ENCODE results near the gene DCBLD1. TPM values are rescaled to one million over a fixed set of nuclear protein-coding genes. Genes with fewer than 3 reads are reported as not detected.
"Not testable (repeated sequence)": the region's sequence is repeated elsewhere in the genome, so short reads cannot be mapped to it uniquely, and the experiment has no call there.

DCBLD1 gene
- total RNA-seq = 3.8 and 9.0 TPM in 2 replicates

GRCh38 chr6:117482240-117483003 lies at the start of gene DCBLD1:
Gene DCBLD1, plus strand, starts transcription at chr6:117482674. Its CDS starts 108 bp downstream, at chr6:117482782.
- intact Hi-C loops (cut with micrococcal nuclease) = loop anchor here (1.0 to 10.0 kb wide), 7 partner anchors 18 to 1594 kb away; partner anchors contain the start of genes GOPC, NUS1 and TSPYL4

- intact Hi-C loops (cut with micrococcal nuclease) = no loop called here
Measured at GRCh38 chr6:117440706-117441525, 41.6 kb upstream of the DCBLD1 start.

- intact Hi-C loops (cut with micrococcal nuclease) = no loop called here
Measured at GRCh38 chr6:117441824-117442264, 40.6 kb upstream of the DCBLD1 start.

- intact Hi-C loops (cut with micrococcal nuclease) = not testable (repeated sequence)
Measured at GRCh38 chr6:117442313-117442712, 40.2 kb upstream of the DCBLD1 start.

GRCh38 chr6:117444600-117444999 lies 37.9 kb upstream of the DCBLD1 start:
- intact Hi-C loops (cut with micrococcal nuclease) = no loop called here

GRCh38 chr6:117446861-117447260 lies 35.6 kb upstream of the DCBLD1 start:
- intact Hi-C loops (cut with micrococcal nuclease) = no loop called here

GRCh38 chr6:117448011-117448410 lies 34.5 kb upstream of the DCBLD1 start:
- intact Hi-C loops (cut with micrococcal nuclease) = no loop called here

GRCh38 chr6:117448732-117449485 lies 33.6 kb upstream of the DCBLD1 start:
- intact Hi-C loops (cut with micrococcal nuclease) = loop anchor here (1.0 kb wide), 1 partner anchor 103 kb away; no protein-coding TSS in a partner anchor

- intact Hi-C loops (cut with micrococcal nuclease) = loop anchor here (1.0 to 2.0 kb wide), 6 partner anchors 33 to 229 kb away; partner anchors contain the start of gene DCBLD1
Measured at GRCh38 chr6:117449549-117450439, 32.7 kb upstream of the DCBLD1 start.

GRCh38 chr6:117451671-117452070 lies 30.8 kb upstream of the DCBLD1 start:
- intact Hi-C loops (cut with micrococcal nuclease) = loop anchor here (2.0 kb wide), 2 partner anchors 97 to 227 kb away; no protein-coding TSS in a partner anchor

GRCh38 chr6:117456250-117456649 lies 26.2 kb upstream of the DCBLD1 start:
- intact Hi-C loops (cut with micrococcal nuclease) = no loop called here

- intact Hi-C loops (cut with micrococcal nuclease) = no loop called here
Measured at GRCh38 chr6:117456998-117457397, 25.5 kb upstream of the DCBLD1 start.

GRCh38 chr6:117459204-117459944 lies 23.1 kb upstream of the DCBLD1 start:
- intact Hi-C loops (cut with micrococcal nuclease) = no loop called here

GRCh38 chr6:117463762-117464665 lies 18.5 kb upstream of the DCBLD1 start:
- intact Hi-C loops (cut with micrococcal nuclease) = loop anchor here (1.0 kb wide), 2 partner anchors 11 to 19 kb away; no protein-coding TSS in a partner anchor

GRCh38 chr6:117464700-117465099 lies 17.8 kb upstream of the DCBLD1 start:
- intact Hi-C loops (cut with micrococcal nuclease) = loop anchor here (1.0 kb wide), 2 partner anchors 11 to 19 kb away; no protein-coding TSS in a partner anchor

GRCh38 chr6:117465691-117466090 lies 16.8 kb upstream of the DCBLD1 start:
- intact Hi-C loops (cut with micrococcal nuclease) = no loop called here

GRCh38 chr6:117467876-117468275 lies 14.6 kb upstream of the DCBLD1 start:
- intact Hi-C loops (cut with micrococcal nuclease) = no loop called here

GRCh38 chr6:117468527-117468926 lies 13.9 kb upstream of the DCBLD1 start:
- intact Hi-C loops (cut with micrococcal nuclease) = not testable (repeated sequence)
